H54 (cell line): ENCODE data around the gene SLIT3.

Source experiments
- DNase-seq: peaks from one replicate; pipeline ENCODE4 v3.0.0; 2011; ENCODE audit warnings: low spot score, mixed read lengths; ENCODE audit not compliant: insufficient read length
- FAIRE-seq: peaks from 3 replicates; lab custom pipeline; 2011; peaks lifted over from hg19 to GRCh38; lab: Jason Lieb, UNC
- POLR2A ChIP-seq: IDR thresholded peaks from 2 replicates; pipeline ENCODE4 v1.6.1; 2011; ENCODE audit warnings: low read depth, mild to moderate bottlenecking, low read length

Gene SLIT3

GRCh38 chr5:168947212-168947868 lies 353.6 kb downstream of the SLIT3 start:
- no peak for TF ChIP-seq POLR2A
- FAIRE-seq (no peak), DNase-seq (peak; percentile 62)

- DNase-seq, result no peak
- no peak for TF ChIP-seq POLR2A
- no peak for FAIRE-seq
Observed at GRCh38 chr5:168946363-168946762, 354.6 kb downstream of the SLIT3 start.

- DNase-seq (no peak), FAIRE-seq (no peak)
- TF ChIP-seq POLR2A, result no peak
Observed at GRCh38 chr5:168944004-168944403, 356.9 kb downstream of the SLIT3 start.

- DNase-seq (no peak), FAIRE-seq (no peak)
- TF ChIP-seq POLR2A, result no peak
Observed at GRCh38 chr5:168943091-168943884, 357.7 kb downstream of the SLIT3 start.

GRCh38 chr5:168941901-168942300 lies 359.0 kb downstream of the SLIT3 start:
- no peak for TF ChIP-seq POLR2A
- FAIRE-seq (no peak), DNase-seq (no peak)

- no peak for TF ChIP-seq POLR2A
- DNase-seq (no peak), FAIRE-seq (no peak)
Observed at GRCh38 chr5:168940712-168941111, 360.2 kb downstream of the SLIT3 start.

GRCh38 chr5:168939887-168940544 lies 360.9 kb downstream of the SLIT3 start:
- FAIRE-seq (no peak), DNase-seq (no peak)

GRCh38 chr5:168939156-168939800 lies 361.7 kb downstream of the SLIT3 start:
- FAIRE-seq, result no peak
- DNase-seq, result no peak
- no peak for TF ChIP-seq POLR2A

More at GRCh38 chr5:168939887-168940544, 360.9 kb downstream of the SLIT3 start:
- no peak for TF ChIP-seq POLR2A

GRCh38 chr5:168936511-168936910 lies 364.4 kb downstream of the SLIT3 start:
- no peak for TF ChIP-seq POLR2A

GRCh38 chr5:168935183-168935582 lies 365.8 kb downstream of the SLIT3 start:
- TF ChIP-seq POLR2A, result no peak
- FAIRE-seq, result no peak
- no peak for DNase-seq

More at GRCh38 chr5:168936511-168936910, 364.4 kb downstream of the SLIT3 start:
- FAIRE-seq (no peak), DNase-seq (no peak)

GRCh38 chr5:168934169-168934568 lies 366.8 kb downstream of the SLIT3 start:
- FAIRE-seq (no peak), DNase-seq (no peak)
- no peak for TF ChIP-seq POLR2A

GRCh38 chr5:168932400-168933189 lies 368.3 kb downstream of the SLIT3 start:
- DNase-seq, result no peak
- no peak for TF ChIP-seq POLR2A
- no peak for FAIRE-seq
